IPS-18a (cell line): ENCODE data around the gene MAML2.

ENCODE experiments used
- H3K27ac ChIP-seq: one replicate; pipeline ENCODE4 v1.5.1; 2013; ENCODE audit warnings: low read length
- H3K27me3 ChIP-seq: one replicate; pipeline ENCODE4 v1.6.1; 2013; ENCODE audit warnings: mild to moderate bottlenecking, low read length; ENCODE audit not compliant: control insufficient read depth, insufficient read depth
- H3K36me3 ChIP-seq: one replicate; pipeline ENCODE4 v1.6.1; 2013; ENCODE audit warnings: low read depth, low read length; ENCODE audit not compliant: control insufficient read depth
- H3K4me1 ChIP-seq: one replicate; pipeline ENCODE4 v1.6.1; 2013; ENCODE audit warnings: low read depth, low read length; ENCODE audit not compliant: control insufficient read depth
- H3K4me3 ChIP-seq: one replicate; pipeline ENCODE4 v1.5.1; 2013; ENCODE audit warnings: low read length
- H3K9ac ChIP-seq: one replicate; pipeline ENCODE4 v1.6.1; 2013; ENCODE audit warnings: mild to moderate bottlenecking, low read length, moderate library complexity
- H3K9me3 ChIP-seq: one replicate; pipeline ENCODE4 v1.6.1; 2013; ENCODE audit warnings: low read depth, low read length; ENCODE audit not compliant: control insufficient read depth

Gene MAML2

DNA sequence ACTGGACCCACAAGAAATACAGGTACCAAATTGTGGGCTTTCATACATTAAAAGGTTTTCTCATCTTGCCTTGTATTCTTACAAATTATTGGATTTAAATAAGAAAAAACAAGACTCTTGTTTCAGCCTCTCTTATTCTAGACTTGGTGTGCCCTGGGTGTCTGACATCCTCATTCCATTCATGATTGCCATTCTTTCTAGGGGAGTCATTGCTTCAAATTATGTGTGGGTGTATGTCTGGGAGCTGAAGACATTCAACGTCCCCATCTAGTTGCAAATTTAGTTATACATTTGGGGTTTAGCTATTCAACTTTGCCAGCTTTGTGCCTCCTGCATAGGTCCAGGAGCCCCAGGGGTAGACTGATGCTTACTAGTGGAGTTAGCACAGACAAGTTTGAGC lies 18.1 kb downstream of the MAML2 start:
- H3K9ac ChIP-seq = no peak overlapping the region
- H3K36me3 ChIP-seq = no peaks in the 10 kb centered on the region
- H3K27me3 ChIP-seq = no peaks in the 10 kb centered on the region
- no peak overlapping the region for H3K27ac ChIP-seq
- peaks cover 5% of the 10 kb centered on the region for H3K4me1 ChIP-seq
- H3K4me3 ChIP-seq = no peak overlapping the region
- no peaks in the 10 kb centered on the region for H3K9me3 ChIP-seq

DNA sequence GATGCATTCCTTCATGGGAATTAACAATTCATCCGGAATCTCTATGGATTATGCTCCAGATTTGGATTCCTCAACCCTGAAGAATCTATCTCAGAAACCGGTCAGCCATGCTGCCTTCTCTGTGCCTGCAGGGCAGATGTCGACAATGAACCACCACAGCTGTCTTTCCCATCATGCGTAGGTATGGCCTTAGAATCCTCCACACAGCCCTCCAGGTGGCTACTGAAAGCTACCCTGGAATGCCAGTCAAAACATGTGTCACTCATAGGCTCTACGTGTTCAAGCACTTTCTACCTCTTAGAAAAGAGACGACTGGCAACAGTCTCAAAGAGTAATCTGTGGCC lies 19.4 kb downstream of the MAML2 start:
- Histone ChIP-seq H3K9ac (no peak overlapping the region), H3K4me1 (peaks cover 5% of the 10 kb centered on the region), H3K36me3 (no peaks in the 10 kb centered on the region), H3K4me3 (no peak overlapping the region), H3K27me3 (no peaks in the 10 kb centered on the region), H3K27ac (no peak overlapping the region), H3K9me3 (no peaks in the 10 kb centered on the region)

DNA sequence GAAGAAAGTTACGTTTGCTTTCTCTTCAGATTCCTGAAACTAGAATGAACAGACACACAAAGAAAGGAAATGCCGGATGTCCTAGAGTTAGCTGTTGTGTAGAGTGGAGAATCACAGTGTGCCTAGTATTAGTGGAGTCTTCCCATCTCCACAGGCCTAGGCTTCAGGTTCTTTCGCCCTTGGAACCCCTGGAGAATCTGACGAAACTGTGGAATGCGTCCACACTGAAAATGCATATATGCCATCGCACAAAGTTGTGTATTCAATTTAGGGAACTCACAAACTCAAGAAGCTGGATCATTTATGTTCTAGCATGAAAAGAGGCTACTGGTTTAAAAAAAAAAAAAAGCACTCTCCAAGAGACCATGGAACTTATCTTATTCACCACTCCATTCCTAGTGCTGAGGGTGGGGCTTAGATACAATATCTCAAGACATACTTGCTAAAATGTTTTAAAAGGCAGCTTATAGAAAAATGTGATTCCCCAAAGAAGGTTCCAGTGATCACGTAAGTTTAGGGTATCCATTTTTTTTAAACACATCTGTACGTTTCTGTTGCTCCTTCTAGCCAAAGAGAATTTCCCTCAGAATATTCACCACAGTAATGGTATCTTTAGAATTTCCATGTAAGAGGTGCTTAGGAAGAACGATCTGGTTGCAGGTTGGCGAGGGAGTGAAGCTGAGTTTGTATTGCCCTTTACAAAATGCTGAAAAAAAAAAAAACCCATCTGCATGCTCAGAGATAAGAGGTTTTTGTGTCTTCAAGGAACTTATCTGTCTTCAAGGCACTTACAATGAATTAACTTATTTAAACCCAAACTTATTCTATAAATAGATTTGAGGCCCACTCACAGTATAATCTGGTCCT lies 20.0 kb downstream of the MAML2 start:
- no peak overlapping the region for H3K4me3 ChIP-seq
- no peaks in the 10 kb centered on the region for H3K9me3 ChIP-seq
- H3K27me3 ChIP-seq = no peaks in the 10 kb centered on the region
- peaks cover 8% of the 10 kb centered on the region for H3K4me1 ChIP-seq
- no peaks in the 10 kb centered on the region for H3K36me3 ChIP-seq
- no peak overlapping the region for H3K9ac ChIP-seq
- no peak overlapping the region for H3K27ac ChIP-seq

DNA sequence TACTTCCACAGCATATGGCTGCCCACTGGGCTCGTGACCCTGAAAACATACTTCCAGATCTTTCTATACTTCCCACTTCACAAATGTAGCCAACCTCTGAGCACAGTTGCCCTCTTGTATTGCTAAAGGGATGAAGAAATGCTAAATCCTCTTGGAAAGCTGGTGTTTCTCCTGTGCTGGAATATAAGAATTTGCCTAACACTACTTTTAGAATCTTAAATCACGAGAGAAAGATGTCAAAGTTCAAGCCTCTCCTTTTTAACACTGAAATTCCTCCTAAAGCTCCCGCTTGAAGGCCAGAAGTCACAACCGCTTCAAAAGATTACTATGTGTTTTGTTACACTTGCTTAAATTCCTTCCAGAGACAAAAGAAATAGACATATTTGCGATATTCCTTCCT lies 21.9 kb downstream of the MAML2 start:
- no peak overlapping the region for H3K9ac ChIP-seq
- H3K27me3 ChIP-seq = no peaks in the 10 kb centered on the region
- H3K27ac ChIP-seq = no peak overlapping the region
- no peaks in the 10 kb centered on the region for H3K36me3 ChIP-seq
- H3K4me1 ChIP-seq = peaks cover 16% of the 10 kb centered on the region
- no peak overlapping the region for H3K4me3 ChIP-seq
- H3K9me3 ChIP-seq = no peaks in the 10 kb centered on the region

DNA sequence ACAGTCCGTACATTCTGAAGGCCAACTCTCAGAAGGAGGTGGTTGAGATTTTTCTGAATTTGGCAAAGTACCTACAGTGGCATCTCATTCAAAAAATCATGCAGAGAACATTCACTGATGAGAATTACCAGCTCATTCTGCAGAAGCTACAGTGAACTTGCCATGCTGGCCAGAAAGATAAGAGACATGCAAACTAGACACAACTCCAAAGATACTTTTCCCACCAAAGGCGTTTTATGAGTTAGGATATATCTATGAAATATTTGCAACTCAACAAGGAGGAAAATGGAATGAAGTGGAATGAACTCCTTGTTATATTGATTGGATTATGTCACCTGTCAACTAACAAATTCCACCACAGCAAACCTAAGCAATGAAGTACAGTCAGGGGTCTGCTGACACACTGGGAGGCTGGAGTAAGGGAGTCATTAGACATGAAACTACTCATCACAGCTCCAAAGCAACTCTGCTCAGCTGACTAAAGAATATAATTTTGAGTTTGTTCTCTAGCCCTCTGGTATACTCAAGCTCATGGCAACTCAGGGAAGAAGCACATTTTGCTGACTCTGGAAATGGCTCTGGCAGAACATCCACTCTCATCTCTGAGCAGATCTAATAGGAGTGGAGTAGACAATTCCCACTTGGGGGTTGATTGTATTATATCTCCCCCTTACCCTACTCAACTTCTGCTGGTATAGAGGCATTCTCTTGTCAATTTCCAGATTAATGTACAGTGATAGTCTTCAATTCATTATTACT lies 22.9 kb downstream of the MAML2 start:
- Histone ChIP-seq H3K4me1 (peaks cover 11% of the 10 kb centered on the region), H3K36me3 (no peaks in the 10 kb centered on the region), H3K4me3 (no peak overlapping the region), H3K27me3 (no peaks in the 10 kb centered on the region), H3K9me3 (no peaks in the 10 kb centered on the region), H3K9ac (no peak overlapping the region), H3K27ac (no peak overlapping the region)

DNA sequence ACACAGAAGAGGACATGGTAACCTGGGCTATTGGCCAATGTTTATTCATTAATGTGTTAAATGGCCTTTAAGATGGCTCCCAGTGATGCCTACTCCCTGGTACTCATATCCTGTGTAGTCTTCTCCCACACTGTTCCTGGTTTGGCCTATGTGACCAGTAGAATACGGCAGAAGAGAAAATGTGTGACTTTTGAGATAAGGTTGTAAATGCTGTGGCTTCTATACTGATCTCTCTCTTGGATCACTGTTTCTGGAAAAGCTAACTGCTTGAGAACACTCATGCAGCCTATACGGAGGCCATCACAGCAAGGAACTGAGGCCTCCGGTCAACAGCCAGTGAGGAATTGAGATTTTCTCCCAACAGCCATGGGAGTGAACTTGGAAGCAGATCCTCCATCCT lies 24.1 kb downstream of the MAML2 start:
- Histone ChIP-seq H3K27me3 (no peaks in the 10 kb centered on the region), H3K4me3 (no peak overlapping the region), H3K9me3 (no peaks in the 10 kb centered on the region), H3K27ac (no peak overlapping the region), H3K36me3 (no peaks in the 10 kb centered on the region), H3K4me1 (peaks cover 13% of the 10 kb centered on the region), H3K9ac (no peak overlapping the region)

DNA sequence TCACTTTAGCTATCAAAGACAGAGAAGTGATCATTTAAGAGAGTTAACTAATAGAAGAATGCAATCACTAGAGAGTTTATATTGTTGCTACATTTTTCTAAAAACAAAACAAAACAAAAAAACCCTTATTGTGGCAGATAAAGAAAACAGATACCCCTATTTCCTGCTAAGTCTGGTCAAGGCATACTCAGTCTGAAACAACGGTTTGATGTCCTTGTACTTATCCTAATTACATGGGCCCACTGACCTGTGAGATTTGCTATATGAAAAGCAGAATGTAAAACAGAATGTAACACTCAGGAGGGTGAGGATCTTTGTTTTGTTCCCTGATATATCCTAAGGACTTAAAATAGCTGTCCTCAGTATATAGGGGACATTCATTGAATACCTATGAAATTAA lies 24.6 kb downstream of the MAML2 start:
- Histone ChIP-seq H3K4me3 (no peak overlapping the region), H3K27ac (no peak overlapping the region), H3K36me3 (no peaks in the 10 kb centered on the region), H3K27me3 (no peaks in the 10 kb centered on the region), H3K4me1 (peaks cover 17% of the 10 kb centered on the region), H3K9ac (no peak overlapping the region), H3K9me3 (no peaks in the 10 kb centered on the region)

DNA sequence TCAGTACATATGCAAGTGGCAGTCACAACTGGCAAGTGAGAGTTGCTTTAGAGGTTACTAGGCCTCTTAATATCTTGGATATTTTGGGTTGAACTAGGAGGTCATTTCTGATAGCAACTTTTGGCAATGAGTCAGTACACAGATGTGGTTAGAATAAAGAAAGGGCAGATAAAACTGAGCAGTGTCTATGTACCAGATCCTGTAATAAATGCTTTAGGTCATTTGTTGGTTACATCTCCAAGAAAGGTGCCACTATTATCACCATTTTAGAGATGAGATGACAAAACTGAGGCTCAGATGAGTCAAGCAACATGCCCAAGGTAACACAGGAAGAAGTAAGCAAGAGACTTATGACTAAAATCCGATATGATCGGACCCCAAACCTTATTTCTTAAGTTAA lies 25.0 kb downstream of the MAML2 start:
- Histone ChIP-seq H3K27me3 (no peaks in the 10 kb centered on the region), H3K36me3 (no peaks in the 10 kb centered on the region), H3K4me1 (peaks cover 22% of the 10 kb centered on the region), H3K27ac (no peak overlapping the region), H3K9ac (no peak overlapping the region), H3K4me3 (no peak overlapping the region), H3K9me3 (no peaks in the 10 kb centered on the region)

DNA sequence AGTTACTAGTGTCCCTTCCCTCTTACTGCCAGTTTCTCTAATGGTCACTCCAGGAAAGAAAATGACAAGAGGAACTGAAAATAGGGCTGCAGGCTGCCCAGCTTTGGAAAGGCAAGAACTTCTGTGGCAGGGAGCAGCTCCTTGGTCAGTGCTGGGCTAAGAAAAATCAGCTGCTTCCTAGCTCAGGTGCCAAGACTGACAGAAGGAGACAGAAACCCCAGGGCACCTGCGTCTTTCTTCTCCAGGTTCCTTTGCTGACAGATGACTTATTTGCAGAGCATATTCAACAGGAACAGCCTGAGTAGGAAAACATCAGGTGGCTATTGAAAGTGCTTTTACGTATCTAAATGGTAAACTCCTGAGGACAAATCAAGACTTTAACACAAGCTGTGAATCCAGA lies 25.4 kb downstream of the MAML2 start:
- no peak overlapping the region for H3K9ac ChIP-seq

DNA sequence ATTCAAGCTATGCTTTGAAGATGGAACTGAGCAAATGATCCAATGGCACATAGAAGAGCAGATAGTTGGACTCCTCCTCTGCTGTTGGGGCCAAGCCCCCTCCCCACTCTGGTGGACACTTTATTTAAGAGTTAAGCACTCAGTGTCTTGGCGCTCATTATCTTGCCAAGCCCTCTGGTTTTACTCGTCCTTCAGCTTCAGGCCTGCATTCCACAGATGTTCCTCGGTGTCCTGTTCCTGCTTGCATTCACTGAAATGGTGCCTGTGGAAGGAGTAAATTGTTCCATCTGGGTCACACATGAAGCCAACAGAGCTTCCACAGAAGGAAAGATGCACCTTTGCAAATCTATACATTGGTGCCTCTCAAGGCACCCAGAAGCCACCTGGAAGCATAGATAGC lies 26.1 kb downstream of the MAML2 start:
- no peaks in the 10 kb centered on the region for H3K36me3 ChIP-seq
- H3K4me1 ChIP-seq = peaks cover 24% of the 10 kb centered on the region
- H3K9ac ChIP-seq = no peak overlapping the region
- no peak overlapping the region for H3K4me3 ChIP-seq
- H3K27ac ChIP-seq = no peak overlapping the region
- no peaks in the 10 kb centered on the region for H3K27me3 ChIP-seq
- H3K9me3 ChIP-seq = no peaks in the 10 kb centered on the region

More for the DNA sequence above, 25.4 kb downstream of the MAML2 start:
- no peak overlapping the region for H3K4me3 ChIP-seq
- H3K4me1 ChIP-seq = peaks cover 24% of the 10 kb centered on the region
- no peaks in the 10 kb centered on the region for H3K9me3 ChIP-seq
- H3K36me3 ChIP-seq = no peaks in the 10 kb centered on the region
- no peaks in the 10 kb centered on the region for H3K27me3 ChIP-seq
- no peak overlapping the region for H3K27ac ChIP-seq

DNA sequence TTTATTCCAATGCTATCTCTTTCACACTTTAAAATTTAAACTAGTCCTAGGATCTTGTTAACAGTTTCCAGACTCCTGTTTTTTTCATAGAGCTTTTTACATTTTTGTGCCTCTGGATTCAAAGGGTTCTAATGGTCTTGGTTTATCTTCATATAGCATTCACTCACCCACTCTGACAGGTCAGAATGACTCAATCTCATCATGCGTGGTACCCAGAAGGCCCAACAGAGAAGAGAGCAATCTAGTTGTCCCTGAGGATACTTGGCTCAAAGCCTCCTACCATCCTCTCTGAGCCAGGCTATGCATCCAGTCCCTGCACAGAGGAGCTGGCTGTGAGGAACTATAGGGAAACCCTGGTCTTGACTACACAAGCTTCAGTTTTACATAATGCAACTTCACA lies 27.5 kb downstream of the MAML2 start:
- no peaks in the 10 kb centered on the region for H3K36me3 ChIP-seq
- H3K27ac ChIP-seq = no peak overlapping the region
- H3K9ac ChIP-seq = no peak overlapping the region
- H3K4me3 ChIP-seq = no peak overlapping the region
- H3K9me3 ChIP-seq = no peaks in the 10 kb centered on the region
- peaks cover 24% of the 10 kb centered on the region for H3K4me1 ChIP-seq
- H3K27me3 ChIP-seq = no peaks in the 10 kb centered on the region
